WTC11 (cell line): ENCODE results near the gene AK9.

ENCODE experiments used
- CREB1 ChIP-seq: sonication (generic); formaldehyde crosslinking; IDR thresholded peaks from 2 replicates; pipeline ENCODE4 v1.8.0; 2023; ENCODE audit warnings: mild to moderate bottlenecking, missing genetic modification reagents
- FOXJ3 ChIP-seq: sonication (generic); formaldehyde crosslinking; IDR thresholded peaks from 2 replicates; pipeline ENCODE4 v1.9.0; 2021; ENCODE audit warnings: missing genetic modification reagents, mild to moderate bottlenecking, borderline replicate concordance
- KAT7 ChIP-seq: sonication (generic); formaldehyde crosslinking; IDR thresholded peaks from 2 replicates; pipeline ENCODE4 v1.8.1; 2023; ENCODE audit warnings: missing genetic modification reagents, mild to moderate bottlenecking, borderline replicate concordance
- PRRX2 ChIP-seq: fragments of 250-450 bp; sonication (Bioruptor Pico); IDR thresholded peaks from 2 replicates; pipeline ENCODE4 v1.8.0; 2021; ENCODE audit warnings: mild to moderate bottlenecking
- SMAD4 ChIP-seq: sonication (generic); formaldehyde crosslinking; IDR thresholded peaks from 2 replicates; pipeline ENCODE4 v1.8.0; 2022; ENCODE audit warnings: mild to moderate bottlenecking, missing genetic modification reagents
- TEAD1 ChIP-seq: sonication (generic); formaldehyde crosslinking; IDR thresholded peaks from 2 replicates; pipeline ENCODE4 v1.8.0; 2022; ENCODE audit warnings: mild to moderate bottlenecking, missing genetic modification reagents
- TP53 ChIP-seq: sonication (generic); formaldehyde crosslinking; IDR thresholded peaks from 2 replicates; pipeline ENCODE4 v1.8.1; 2023; ENCODE audit warnings: mild to moderate bottlenecking, missing genetic modification reagents
- ZNF121 ChIP-seq: sonication (generic); formaldehyde crosslinking; IDR thresholded peaks from 2 replicates; pipeline ENCODE4 v1.8.0; 2023; ENCODE audit warnings: missing genetic modification reagents
- ZNF219 ChIP-seq: sonication (generic); formaldehyde crosslinking; IDR thresholded peaks from 2 replicates; pipeline ENCODE4 v1.8.0; 2023; ENCODE audit warnings: missing genetic modification reagents, mild to moderate bottlenecking, borderline replicate concordance
- ZNF232 ChIP-seq: sonication (generic); formaldehyde crosslinking; IDR thresholded peaks from 2 replicates; pipeline ENCODE4 v1.8.0; 2022; ENCODE audit warnings: mild to moderate bottlenecking, missing genetic modification reagents
- TF ChIP-seq, protein P1 (sequence below): fragments of 200-600 bp; IDR thresholded peaks from 2 replicates; pipeline ENCODE4 v1.8.0; 2022; ENCODE audit warnings: antibody characterized with exemption
- TF ChIP-seq, protein P2 (sequence below): fragments of 250-450 bp; sonication (Bioruptor Pico); IDR thresholded peaks from 2 replicates; pipeline ENCODE4 v1.9.0; 2021; ENCODE audit warnings: moderate library complexity, mild to moderate bottlenecking, inconsistent platforms, borderline replicate concordance
- TF ChIP-seq, protein P3 (sequence below): sonication (generic); formaldehyde crosslinking; IDR thresholded peaks from 2 replicates; pipeline ENCODE4 v1.8.0; 2022; ENCODE audit warnings: mild to moderate bottlenecking, missing genetic modification reagents

DNA sequence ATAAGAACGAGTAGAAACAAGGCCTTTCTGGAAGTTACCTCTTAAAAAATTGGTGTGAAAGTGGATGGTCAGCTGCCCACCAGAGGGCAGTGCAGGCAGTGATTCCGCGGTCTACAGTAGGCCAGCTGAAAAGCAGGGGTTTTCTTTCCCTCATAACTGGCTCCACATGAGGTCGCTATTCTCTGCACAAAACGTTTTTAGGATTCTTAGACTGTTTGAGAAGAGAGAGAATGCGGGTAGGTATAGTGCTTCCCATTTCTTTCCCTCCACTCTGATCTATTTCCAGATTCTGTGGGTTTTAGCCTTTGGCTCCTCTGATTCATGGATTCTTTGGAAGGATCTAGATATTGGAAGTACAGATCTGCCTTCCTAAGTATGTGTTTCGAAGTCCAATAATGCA lies 14.3 kb upstream of the AK9 start:
- TF ChIP-seq, protein P1, sequence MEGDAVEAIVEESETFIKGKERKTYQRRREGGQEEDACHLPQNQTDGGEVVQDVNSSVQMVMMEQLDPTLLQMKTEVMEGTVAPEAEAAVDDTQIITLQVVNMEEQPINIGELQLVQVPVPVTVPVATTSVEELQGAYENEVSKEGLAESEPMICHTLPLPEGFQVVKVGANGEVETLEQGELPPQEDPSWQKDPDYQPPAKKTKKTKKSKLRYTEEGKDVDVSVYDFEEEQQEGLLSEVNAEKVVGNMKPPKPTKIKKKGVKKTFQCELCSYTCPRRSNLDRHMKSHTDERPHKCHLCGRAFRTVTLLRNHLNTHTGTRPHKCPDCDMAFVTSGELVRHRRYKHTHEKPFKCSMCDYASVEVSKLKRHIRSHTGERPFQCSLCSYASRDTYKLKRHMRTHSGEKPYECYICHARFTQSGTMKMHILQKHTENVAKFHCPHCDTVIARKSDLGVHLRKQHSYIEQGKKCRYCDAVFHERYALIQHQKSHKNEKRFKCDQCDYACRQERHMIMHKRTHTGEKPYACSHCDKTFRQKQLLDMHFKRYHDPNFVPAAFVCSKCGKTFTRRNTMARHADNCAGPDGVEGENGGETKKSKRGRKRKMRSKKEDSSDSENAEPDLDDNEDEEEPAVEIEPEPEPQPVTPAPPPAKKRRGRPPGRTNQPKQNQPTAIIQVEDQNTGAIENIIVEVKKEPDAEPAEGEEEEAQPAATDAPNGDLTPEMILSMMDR = peak; percentile 87
- TF ChIP-seq, protein P2, sequence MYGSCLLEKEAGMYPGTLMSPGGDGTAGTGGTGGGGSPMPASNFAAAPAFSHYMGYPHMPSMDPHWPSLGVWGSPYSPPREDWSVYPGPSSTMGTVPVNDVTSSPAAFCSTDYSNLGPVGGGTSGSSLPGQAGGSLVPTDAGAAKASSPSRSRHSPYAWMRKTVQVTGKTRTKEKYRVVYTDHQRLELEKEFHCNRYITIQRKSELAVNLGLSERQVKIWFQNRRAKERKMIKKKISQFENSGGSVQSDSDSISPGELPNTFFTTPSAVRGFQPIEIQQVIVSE (CRISPR knock-in tag) = no peak
- no peak for TF ChIP-seq FOXJ3
- no peak for TF ChIP-seq TP53 (CRISPR knock-in tag)
- TF ChIP-seq, protein P3, sequence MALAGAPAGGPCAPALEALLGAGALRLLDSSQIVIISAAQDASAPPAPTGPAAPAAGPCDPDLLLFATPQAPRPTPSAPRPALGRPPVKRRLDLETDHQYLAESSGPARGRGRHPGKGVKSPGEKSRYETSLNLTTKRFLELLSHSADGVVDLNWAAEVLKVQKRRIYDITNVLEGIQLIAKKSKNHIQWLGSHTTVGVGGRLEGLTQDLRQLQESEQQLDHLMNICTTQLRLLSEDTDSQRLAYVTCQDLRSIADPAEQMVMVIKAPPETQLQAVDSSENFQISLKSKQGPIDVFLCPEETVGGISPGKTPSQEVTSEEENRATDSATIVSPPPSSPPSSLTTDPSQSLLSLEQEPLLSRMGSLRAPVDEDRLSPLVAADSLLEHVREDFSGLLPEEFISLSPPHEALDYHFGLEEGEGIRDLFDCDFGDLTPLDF (CRISPR knock-in tag) = no peak
- no peak for TF ChIP-seq CREB1 (CRISPR knock-in tag)
- TF ChIP-seq ZNF232 = no peak
- no peak for TF ChIP-seq ZNF121
- TF ChIP-seq KAT7 (CRISPR knock-in tag) = no peak
- no peak for TF ChIP-seq ZNF219 (CRISPR knock-in tag)
- no peak for TF ChIP-seq SMAD4 (CRISPR knock-in tag)
- TF ChIP-seq TEAD1 (CRISPR knock-in tag) = no peak
- TF ChIP-seq PRRX2 (CRISPR knock-in tag) = no peak
